ENCODE measurements around the gene PHACTR3.

Gene PHACTR3

DNA sequence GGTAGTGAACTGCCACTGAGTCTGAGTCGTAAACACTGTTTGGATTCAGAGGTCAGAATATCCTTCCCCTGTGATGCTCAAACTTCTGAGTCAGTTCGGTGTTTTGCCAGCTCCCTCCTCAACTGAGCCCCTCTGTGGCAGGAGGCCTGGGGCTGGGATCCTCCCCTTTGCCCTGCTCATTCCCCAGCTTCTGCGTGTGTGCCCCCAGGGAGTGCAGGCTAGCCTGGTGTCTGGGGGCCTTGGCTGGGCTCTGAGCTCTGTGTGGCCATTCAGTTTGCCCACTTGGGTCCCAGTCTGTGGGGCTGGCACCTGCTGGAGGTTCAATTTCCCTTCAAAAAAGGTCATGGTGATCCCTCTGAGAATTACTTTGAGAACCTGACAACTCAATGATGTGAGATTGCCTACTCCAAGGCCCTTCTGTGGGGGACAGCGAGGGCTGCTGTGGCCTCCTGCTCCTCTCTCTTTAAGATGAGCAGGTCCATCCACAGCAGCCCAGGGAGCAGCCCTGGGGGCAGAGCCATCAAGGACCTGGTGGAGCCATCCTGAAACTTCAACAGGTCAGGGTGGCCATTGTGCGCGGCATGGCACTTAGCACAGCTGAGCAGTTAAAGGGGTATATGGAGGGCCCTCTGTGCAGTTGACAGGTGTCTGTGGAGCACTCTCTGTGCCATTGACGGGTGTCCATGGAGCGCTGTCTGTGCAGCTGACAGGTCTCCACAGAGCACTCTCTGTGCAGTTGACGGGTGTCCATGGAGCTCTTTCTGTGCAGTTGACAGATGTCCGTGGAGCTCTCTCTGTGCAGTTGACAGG, 181.9 kb downstream of the PHACTR3 start:
- TF ChIP-seq TCF12 (IDR thresholded peaks at IDR 0.05; ENCODE audit: low read depth) (no peak), FOXM1 (IDR thresholded peaks at IDR 0.05; ENCODE audit: borderline replicate concordance, low read depth) (no peak)

DNA sequence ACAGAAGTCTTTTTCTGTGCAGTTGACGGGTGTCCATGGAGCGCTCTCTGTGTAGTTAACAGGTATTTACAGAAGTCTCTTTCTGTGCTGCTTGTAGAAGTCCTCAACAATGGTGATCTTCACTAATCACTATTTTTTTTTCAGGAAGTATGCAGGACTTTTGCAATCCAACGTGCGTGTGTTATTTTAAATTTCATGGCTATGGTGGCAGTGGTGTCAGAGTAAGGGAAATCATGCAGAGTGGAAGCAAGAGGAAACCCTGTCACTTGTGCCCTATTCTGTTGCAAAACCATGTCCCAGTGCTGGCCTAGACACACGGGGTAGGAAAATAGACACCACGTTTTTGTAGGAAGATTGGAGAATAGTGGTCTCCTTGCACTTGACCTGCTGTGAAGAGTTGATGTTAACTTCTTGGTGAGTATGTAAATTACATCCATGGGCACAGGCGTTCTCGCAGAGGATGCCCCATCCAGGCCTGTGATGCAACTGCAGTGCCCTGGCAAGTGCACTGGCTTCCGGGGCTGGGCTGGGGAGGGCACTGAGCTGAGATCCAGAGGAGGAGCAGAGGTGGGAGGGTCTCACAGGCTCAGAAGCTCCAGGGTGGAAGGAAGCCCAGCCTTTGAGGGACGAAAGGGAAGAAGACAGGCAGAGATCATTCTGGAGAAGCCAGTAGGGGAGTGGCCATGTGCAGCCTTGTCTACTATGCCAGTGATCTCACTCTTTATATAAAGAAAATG, 182.6 kb downstream of the PHACTR3 start:
- TF ChIP-seq TAF1 (IDR thresholded peaks at IDR 0.05; ENCODE audit: low read depth) (no peak), TCF12 (IDR thresholded peaks at IDR 0.05; ENCODE audit: low read depth) (no peak), NFIC (IDR thresholded peaks at IDR 0.05) (no peak), FOXM1 (IDR thresholded peaks at IDR 0.05; ENCODE audit: borderline replicate concordance, low read depth) (no peak), TEAD4 (IDR thresholded peaks at IDR 0.05) (no peak), ZBTB7A (IDR thresholded peaks at IDR 0.05; ENCODE audit: low read depth) (no peak), RAD21 (IDR thresholded peaks at IDR 0.05; ENCODE audit: low read depth) (no peak), YY1 (IDR thresholded peaks at IDR 0.05; ENCODE audit: low read depth) (no peak), CREB1 (IDR thresholded peaks at IDR 0.05; ENCODE audit: low read depth) (no peak), EP300 (IDR thresholded peaks at IDR 0.05; ENCODE audit: borderline replicate concordance) (no peak)
- TF ChIP-seq, protein P1, sequence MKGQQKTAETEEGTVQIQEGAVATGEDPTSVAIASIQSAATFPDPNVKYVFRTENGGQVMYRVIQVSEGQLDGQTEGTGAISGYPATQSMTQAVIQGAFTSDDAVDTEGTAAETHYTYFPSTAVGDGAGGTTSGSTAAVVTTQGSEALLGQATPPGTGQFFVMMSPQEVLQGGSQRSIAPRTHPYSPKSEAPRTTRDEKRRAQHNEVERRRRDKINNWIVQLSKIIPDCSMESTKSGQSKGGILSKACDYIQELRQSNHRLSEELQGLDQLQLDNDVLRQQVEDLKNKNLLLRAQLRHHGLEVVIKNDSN (IDR thresholded peaks at IDR 0.05), result no peak
- TF ChIP-seq, protein P2, sequence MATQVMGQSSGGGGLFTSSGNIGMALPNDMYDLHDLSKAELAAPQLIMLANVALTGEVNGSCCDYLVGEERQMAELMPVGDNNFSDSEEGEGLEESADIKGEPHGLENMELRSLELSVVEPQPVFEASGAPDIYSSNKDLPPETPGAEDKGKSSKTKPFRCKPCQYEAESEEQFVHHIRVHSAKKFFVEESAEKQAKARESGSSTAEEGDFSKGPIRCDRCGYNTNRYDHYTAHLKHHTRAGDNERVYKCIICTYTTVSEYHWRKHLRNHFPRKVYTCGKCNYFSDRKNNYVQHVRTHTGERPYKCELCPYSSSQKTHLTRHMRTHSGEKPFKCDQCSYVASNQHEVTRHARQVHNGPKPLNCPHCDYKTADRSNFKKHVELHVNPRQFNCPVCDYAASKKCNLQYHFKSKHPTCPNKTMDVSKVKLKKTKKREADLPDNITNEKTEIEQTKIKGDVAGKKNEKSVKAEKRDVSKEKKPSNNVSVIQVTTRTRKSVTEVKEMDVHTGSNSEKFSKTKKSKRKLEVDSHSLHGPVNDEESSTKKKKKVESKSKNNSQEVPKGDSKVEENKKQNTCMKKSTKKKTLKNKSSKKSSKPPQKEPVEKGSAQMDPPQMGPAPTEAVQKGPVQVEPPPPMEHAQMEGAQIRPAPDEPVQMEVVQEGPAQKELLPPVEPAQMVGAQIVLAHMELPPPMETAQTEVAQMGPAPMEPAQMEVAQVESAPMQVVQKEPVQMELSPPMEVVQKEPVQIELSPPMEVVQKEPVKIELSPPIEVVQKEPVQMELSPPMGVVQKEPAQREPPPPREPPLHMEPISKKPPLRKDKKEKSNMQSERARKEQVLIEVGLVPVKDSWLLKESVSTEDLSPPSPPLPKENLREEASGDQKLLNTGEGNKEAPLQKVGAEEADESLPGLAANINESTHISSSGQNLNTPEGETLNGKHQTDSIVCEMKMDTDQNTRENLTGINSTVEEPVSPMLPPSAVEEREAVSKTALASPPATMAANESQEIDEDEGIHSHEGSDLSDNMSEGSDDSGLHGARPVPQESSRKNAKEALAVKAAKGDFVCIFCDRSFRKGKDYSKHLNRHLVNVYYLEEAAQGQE (IDR thresholded peaks at IDR 0.05; ENCODE audit: low read depth), result no peak

DNA sequence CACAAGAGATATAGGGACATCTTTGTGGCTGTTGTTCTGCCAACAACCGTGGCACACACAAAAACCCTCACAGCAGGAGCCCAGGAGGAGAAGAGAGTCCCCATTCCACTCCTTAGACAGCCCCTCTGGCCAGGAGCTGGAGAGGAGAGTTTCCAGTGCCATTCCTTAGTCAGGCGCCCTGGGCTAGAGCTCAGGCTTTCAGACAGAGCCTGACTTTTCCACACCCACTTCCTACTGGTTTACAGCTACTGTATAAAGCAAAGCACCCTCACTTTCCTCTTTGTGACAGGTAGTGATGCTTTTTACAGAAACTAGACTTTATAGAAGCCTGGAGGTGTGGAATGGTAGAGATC, 183.2 kb downstream of the PHACTR3 start:
- TF ChIP-seq, protein P1 (IDR thresholded peaks at IDR 0.05), result no peak
- no peak for TF ChIP-seq CREB1 (IDR thresholded peaks at IDR 0.05; ENCODE audit: low read depth)
- no peak for TF ChIP-seq TAF1 (IDR thresholded peaks at IDR 0.05; ENCODE audit: low read depth)
- TF ChIP-seq RAD21 (IDR thresholded peaks at IDR 0.05; ENCODE audit: low read depth), result no peak
- TF ChIP-seq, protein P3, sequence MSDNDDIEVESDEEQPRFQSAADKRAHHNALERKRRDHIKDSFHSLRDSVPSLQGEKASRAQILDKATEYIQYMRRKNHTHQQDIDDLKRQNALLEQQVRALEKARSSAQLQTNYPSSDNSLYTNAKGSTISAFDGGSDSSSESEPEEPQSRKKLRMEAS (IDR thresholded peaks at IDR 0.05), result no peak
- TF ChIP-seq, protein P2 (IDR thresholded peaks at IDR 0.05; ENCODE audit: low read depth), result no peak
- no peak for TF ChIP-seq EGR1 (IDR thresholded peaks at IDR 0.05)
- no peak for TF ChIP-seq TEAD4 (IDR thresholded peaks at IDR 0.05)
- no peak for TF ChIP-seq TCF12 (IDR thresholded peaks at IDR 0.05; ENCODE audit: low read depth)
- TF ChIP-seq ZBTB7A (IDR thresholded peaks at IDR 0.05; ENCODE audit: low read depth), result no peak
- no peak for TF ChIP-seq CEBPB (IDR thresholded peaks at IDR 0.05)
- no peak for TF ChIP-seq YY1 (IDR thresholded peaks at IDR 0.05; ENCODE audit: low read depth)
- TF ChIP-seq EP300 (IDR thresholded peaks at IDR 0.05; ENCODE audit: borderline replicate concordance), result no peak
- TF ChIP-seq NFIC (IDR thresholded peaks at IDR 0.05), result no peak
- TF ChIP-seq FOXM1 (IDR thresholded peaks at IDR 0.05; ENCODE audit: borderline replicate concordance, low read depth), result no peak

DNA sequence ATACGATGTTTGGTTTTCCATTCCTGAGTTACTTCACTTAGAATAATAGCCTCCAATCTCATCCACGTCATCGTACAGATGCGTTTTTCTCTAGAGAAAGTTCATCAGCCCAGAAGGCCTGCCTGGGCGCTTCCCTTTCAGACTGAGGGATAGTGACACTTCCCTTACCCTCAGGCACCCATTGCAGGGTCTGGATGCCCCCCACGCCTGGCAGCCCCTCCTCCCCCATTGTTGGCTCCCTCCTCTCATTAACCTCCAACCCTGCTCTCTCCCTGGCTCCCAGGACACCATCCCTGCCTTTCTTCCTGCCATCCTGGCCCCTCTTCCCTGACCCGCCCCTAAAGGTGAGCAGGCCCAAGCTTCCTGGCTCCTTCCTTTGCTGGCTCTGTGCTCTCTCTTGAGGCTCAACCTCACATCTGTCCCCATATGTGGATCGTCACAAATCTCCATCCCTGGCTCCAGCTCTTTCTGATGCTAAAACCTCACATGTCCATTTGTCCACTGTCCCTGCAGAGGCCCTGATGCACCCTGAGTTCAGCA, 183.9 kb downstream of the PHACTR3 start:
- TF ChIP-seq ZBTB7A (IDR thresholded peaks at IDR 0.05; ENCODE audit: low read depth) (no peak), TEAD4 (IDR thresholded peaks at IDR 0.05) (no peak), CREB1 (IDR thresholded peaks at IDR 0.05; ENCODE audit: low read depth) (no peak), FOXM1 (IDR thresholded peaks at IDR 0.05; ENCODE audit: borderline replicate concordance, low read depth) (no peak), YY1 (IDR thresholded peaks at IDR 0.05; ENCODE audit: low read depth) (no peak), CEBPB (IDR thresholded peaks at IDR 0.05) (no peak), TAF1 (IDR thresholded peaks at IDR 0.05; ENCODE audit: low read depth) (no peak), EGR1 (IDR thresholded peaks at IDR 0.05) (no peak)
- TF ChIP-seq, protein P1 (IDR thresholded peaks at IDR 0.05), result no peak
- TF ChIP-seq, protein P2 (IDR thresholded peaks at IDR 0.05; ENCODE audit: low read depth), result no peak

Data from Ishikawa (cell line).